Measurements from ENCODE around the gene TTC9.

The TTC9 gene

GRCh38 chr14:70660967-70661893 lies 19.5 kb downstream of the TTC9 start:
- no peak for DNase-seq (ENCODE audit: low spot score)
- TF ChIP-seq CTCF (IDR thresholded peaks at IDR 0.05; ENCODE audit: extremely low read depth, insufficient read depth, missing control alignments): peak; percentile 23
- in situ Hi-C loops (cut with MboI; ENCODE audit: low pct_unique_long_range_greater_than_20kb, low sequenced_read_pairs, unreplicated experiment): no loop called here

GRCh38 chr14:70662080-70662479 lies 20.4 kb downstream of the TTC9 start:
- no peak for DNase-seq (ENCODE audit: low spot score)
- in situ Hi-C loops (cut with MboI; ENCODE audit: low pct_unique_long_range_greater_than_20kb, low sequenced_read_pairs, unreplicated experiment): no loop called here
- TF ChIP-seq CTCF (IDR thresholded peaks at IDR 0.05; ENCODE audit: extremely low read depth, insufficient read depth, missing control alignments): no peak

- no peak for DNase-seq (ENCODE audit: low spot score)
- in situ Hi-C loops (cut with MboI; ENCODE audit: low pct_unique_long_range_greater_than_20kb, low sequenced_read_pairs, unreplicated experiment): no loop called here
- no peak for TF ChIP-seq CTCF (IDR thresholded peaks at IDR 0.05; ENCODE audit: extremely low read depth, insufficient read depth, missing control alignments)
These were observed 21.1 kb downstream of the TTC9 start for GRCh38 chr14:70662816-70663215.

- in situ Hi-C loops (cut with MboI; ENCODE audit: low pct_unique_long_range_greater_than_20kb, low sequenced_read_pairs, unreplicated experiment): no loop called here
- no peak for TF ChIP-seq CTCF (IDR thresholded peaks at IDR 0.05; ENCODE audit: extremely low read depth, insufficient read depth, missing control alignments)
- no peak for DNase-seq (ENCODE audit: low spot score)
These were observed 22.0 kb downstream of the TTC9 start for GRCh38 chr14:70663707-70664179.

- no peak for TF ChIP-seq CTCF (IDR thresholded peaks at IDR 0.05; ENCODE audit: extremely low read depth, insufficient read depth, missing control alignments)
- in situ Hi-C loops (cut with MboI; ENCODE audit: low pct_unique_long_range_greater_than_20kb, low sequenced_read_pairs, unreplicated experiment): no loop called here
- DNase-seq (ENCODE audit: low spot score): no peak
These were observed 23.2 kb downstream of the TTC9 start for GRCh38 chr14:70664698-70665447.

GRCh38 chr14:70665448-70666360 lies 24.0 kb downstream of the TTC9 start:
- no peak for TF ChIP-seq CTCF (IDR thresholded peaks at IDR 0.05; ENCODE audit: extremely low read depth, insufficient read depth, missing control alignments)
- peak; percentile 59 for DNase-seq (ENCODE audit: low spot score)

More at GRCh38 chr14:70665448-70666360, 24.0 kb downstream of the TTC9 start:
- in situ Hi-C loops (cut with MboI; ENCODE audit: low pct_unique_long_range_greater_than_20kb, low sequenced_read_pairs, unreplicated experiment): no loop called here

Measured in GM13977 (cell line).